Endothelial cell of umbilical vein (primary cell): ENCODE data around the gene ZNF778. TPM values are rescaled to one million over a fixed set of nuclear protein-coding genes. Genes with fewer than 3 reads are reported as not detected.
A peak's percentile ranks its signal among the peaks of the same experiment; 100 is the strongest.

ENCODE experiments used
- BruUV-seq: library from RNA; stranded (reverse); fragments of 400-500 nt; replicated peaks from 2 replicates; lab custom pipeline; 2021; lab: Mats Ljungman, UMichigan
- CTCF ChIA-PET: fragments of 300-600, 350-600 bp; sonication (Branson Sonifier 250); formaldehyde crosslinking; loops from one replicate; lab custom pipeline; 2021; ENCODE audit warnings: antibody characterized with exemption, inconsistent platforms; lab: Charles Lee
- POLR2A ChIA-PET: fragments of 300-600, 350-600 bp; sonication (Branson Sonifier 250); formaldehyde crosslinking; loops from one replicate; lab custom pipeline; 2021; ENCODE audit warnings: antibody characterized with exemption, inconsistent platforms; lab: Charles Lee
- DNase-seq: peaks from one replicate; pipeline ENCODE4 v3.0.0-alpha.2; 2011; ENCODE audit warnings: low read depth, low spot score
- FAIRE-seq: peaks from 2 replicates; lab custom pipeline; 2011; peaks lifted over from hg19 to GRCh38; lab: Jason Lieb, UNC
- H2AFZ ChIP-seq: 2 replicates; pipeline ENCODE4 v1.6.0; 2012; ENCODE audit warnings: low read depth, low read length, control low read depth, inconsistent platforms
- H3K27ac ChIP-seq: 2 replicates; pipeline ENCODE4 v1.5.1; 2011; ENCODE audit warnings: low read depth, mild to moderate bottlenecking, control low read depth, low read length, moderate library complexity; ENCODE audit not compliant: insufficient read depth
- H3K27me3 ChIP-seq, 2 experiments: 2 replicates each; pipeline versions ENCODE4 v1.6.0 to v1.6.1; 2011; ENCODE audit warnings: low read length in 2 of 2, mixed read lengths in 1 of 2; ENCODE audit not compliant: control insufficient read depth in 2 of 2, insufficient read depth in 2 of 2
- H3K36me3 ChIP-seq, 2 experiments: 2 replicates in 1 of 2; 3 replicates in 1 of 2; pipeline ENCODE4 v1.5.1; 2011; ENCODE audit warnings: low read length in 2 of 2, mild to moderate bottlenecking in 1 of 2, moderate library complexity in 1 of 2; ENCODE audit not compliant: control insufficient read depth in 2 of 2, insufficient read depth in 2 of 2; ENCODE audit errors: extremely low read depth in 1 of 2
- H3K4me1 ChIP-seq: 3 replicates; pipeline ENCODE4 v1.5.1; 2011; ENCODE audit warnings: mild to moderate bottlenecking, low read length; ENCODE audit not compliant: control insufficient read depth, insufficient read depth; ENCODE audit errors: extremely low read depth
- H3K4me2 ChIP-seq: 2 replicates; pipeline ENCODE4 v1.6.1; 2011; ENCODE audit warnings: low read length, control low read depth, mixed read lengths; ENCODE audit not compliant: insufficient read depth
- H3K4me3 ChIP-seq, 3 experiments: fragments of 200-600 bp in 1 of 3; sonication (generic), shearing (Covaris generic) in 1 of 3; replicated peaks in 1 of 3; 2 replicates each; pipeline ENCODE4 v1.5.1; 2011 to 2016; ENCODE audit warnings: control low read depth in 3 of 3, low read length in 3 of 3, mild to moderate bottlenecking in 2 of 3, inconsistent platforms in 1 of 3, low read depth in 1 of 3, moderate library complexity in 1 of 3; ENCODE audit not compliant: insufficient read depth in 1 of 3
- H3K79me2 ChIP-seq: 2 replicates; pipeline ENCODE4 v1.6.0; 2012; ENCODE audit warnings: low read length, inconsistent platforms; ENCODE audit not compliant: control insufficient read depth, insufficient read depth
- H3K9ac ChIP-seq: replicated peaks from 2 replicates; pipeline ENCODE3; 2011; ENCODE audit warnings: low read length, control low read depth; ENCODE audit not compliant: insufficient read depth; ENCODE audit errors: extremely low read depth
- H3K9me1 ChIP-seq: replicated peaks from 3 replicates; pipeline ENCODE4 v1.6.0; 2011; ENCODE audit warnings: mild to moderate bottlenecking, low read length; ENCODE audit not compliant: control insufficient read depth, insufficient read depth; ENCODE audit errors: extremely low read depth
- H3K9me3 ChIP-seq: replicated peaks from 2 replicates; pipeline ENCODE4 v1.5.1; 2012; ENCODE audit warnings: low read length, inconsistent platforms; ENCODE audit not compliant: control insufficient read depth, insufficient read depth
- H4K20me1 ChIP-seq: replicated peaks from 2 replicates; pipeline ENCODE3; 2011; ENCODE audit warnings: mild to moderate bottlenecking, low read length; ENCODE audit not compliant: control insufficient read depth, insufficient read depth; ENCODE audit errors: extremely low read depth
- CTCF ChIP-seq, 2 donors: IDR thresholded peaks; 1 replicate in 1 of 2; 2 replicates in 1 of 2; pipeline ENCODE4 v1.5.1; 2011; ENCODE audit warnings: low read length in 2 of 2, mild to moderate bottlenecking in 2 of 2, moderate library complexity in 2 of 2, control low read depth in 1 of 2, inconsistent platforms in 1 of 2, low read depth in 1 of 2; ENCODE audit not compliant: insufficient read depth in 1 of 2; ENCODE audit errors: extremely low read depth in 1 of 2
- EZH2 ChIP-seq: IDR thresholded peaks from 2 replicates; pipeline ENCODE4 v1.6.1; 2012; ENCODE audit warnings: borderline replicate concordance, low read depth, mild to moderate bottlenecking, moderate library complexity, low read length, inconsistent platforms; ENCODE audit not compliant: severe bottlenecking
- FOS ChIP-seq: IDR thresholded peaks from 2 replicates; pipeline ENCODE4 v1.6.1; 2011; ENCODE audit warnings: mild to moderate bottlenecking, low read length, moderate library complexity, borderline replicate concordance; ENCODE audit not compliant: insufficient read depth
- GATA2 ChIP-seq: IDR thresholded peaks from 2 replicates; pipeline ENCODE4 v1.7.0; 2011; ENCODE audit warnings: low read depth, mild to moderate bottlenecking, moderate library complexity, mixed read lengths, low read length; ENCODE audit not compliant: insufficient read length, insufficient read depth
- JUN ChIP-seq: IDR thresholded peaks from 2 replicates; pipeline ENCODE4 v1.6.1; 2011; ENCODE audit warnings: borderline replicate concordance, low read depth; ENCODE audit not compliant: insufficient read length, insufficient read depth
- MAX ChIP-seq: IDR thresholded peaks from 2 replicates; pipeline ENCODE4 v1.6.1; 2011; ENCODE audit not compliant: insufficient read depth, insufficient read length
- MYC ChIP-seq: IDR thresholded peaks from one replicate; pipeline ENCODE4 v1.6.1; 2011; ENCODE audit warnings: mild to moderate bottlenecking, low read depth, low read length
- POLR2A ChIP-seq: IDR thresholded peaks from 2 replicates; pipeline ENCODE4 v1.6.1; 2012; ENCODE audit warnings: low read depth, mild to moderate bottlenecking, control low read depth, low read length
- POLR2AphosphoS5 ChIP-seq: IDR thresholded peaks from 2 replicates; pipeline ENCODE4 v1.6.1; 2012; ENCODE audit warnings: low read depth, mild to moderate bottlenecking, control low read depth, low read length, moderate library complexity; ENCODE audit not compliant: insufficient read depth
- dilution Hi-C: fragments of 300-500 bp; cut with MboI; formaldehyde crosslinking; loops from one replicate; pipeline ENCODE4 v1.15.0; 2019; ENCODE audit warnings: low sequenced_read_pairs; ENCODE audit not compliant: extremely low pct_ligation_motif_present
- intact Hi-C: fragments of 100-400 bp; cut with micrococcal nuclease; formaldehyde crosslinking; loops from one replicate; pipeline ENCODE4 v1.10.0; 2022
- polyA plus RNA-seq, 4 experiments: library from polyadenylated mRNA; depleted of rRNA in 3 of 4; stranded (reverse) in 3 of 4; unstranded in 1 of 4; fragments of >200 nt; gene quantifications; 2 replicates each; pipeline versions ENCODE4 v1.2.1 to v1.2.3, GENCODE V29; 2011 to 2012; ENCODE audit warnings: missing spikeins in 1 of 4
- total RNA-seq: library from RNA; stranded (reverse); gene quantifications from 2 replicates; pipeline ENCODE4 v1.2.3, GENCODE V29; 2021

Gene ZNF778
- total and polyA plus RNA-seq, 2 donors (not counting 3 experiments of a cell fraction or from before 2014, with no cell fraction given) = 3.8 to 10.9 TPM

GRCh38 chr16:89199241-89200123 lies 18.0 kb upstream of the ZNF778 start:
- Histone ChIP-seq H3K27ac (no peak overlapping the region), H2AFZ (no peak overlapping the region), H3K36me3 (no peaks in the 10 kb centered on the region), H3K27me3 (peaks cover 20 to 34% of the 10 kb centered on the region in 2 experiments), H3K4me2 (no peak overlapping the region), H3K9ac (no peak overlapping the region), H3K4me3 (no peak overlapping the region), H3K9me1 (no peaks in the 10 kb centered on the region), H3K4me1 (no peaks in the 10 kb centered on the region), H4K20me1 (no peaks in the 10 kb centered on the region), H3K9me3 (no peaks in the 10 kb centered on the region), H3K79me2 (no peaks in the 10 kb centered on the region)
- DNase-seq = no peak
- TF ChIP-seq POLR2A = no peak
- TF ChIP-seq MAX = no peak
- TF ChIP-seq POLR2AphosphoS5 = no peak
- no peak for TF ChIP-seq MYC
- POLR2A ChIA-PET = no interaction called here
- CTCF ChIA-PET = no interaction called here
- dilution Hi-C loops = no loop called here
- FAIRE-seq = no peak
- BruUV-seq = no TSS peak
- intact Hi-C loops = no loop called here

GRCh38 chr16:89200124-89200849 lies 17.2 kb upstream of the ZNF778 start, which contains the start of gene SLC22A31:
TSS of gene SLC22A31 (minus strand) at chr16:89200537. CDS start at chr16:89200501, 36 bp downstream.
- H3K27ac ChIP-seq = no peak within 1 kb of the TSS
- CTCF ChIA-PET = no interaction called here

More at GRCh38 chr16:89200124-89200849, 17.2 kb upstream of the ZNF778 start, which contains the start of gene SLC22A31:
- Histone ChIP-seq H2AFZ (peak within 1 kb of the TSS; percentile 78), H3K27me3 (peaks cover 20 to 34% of the 10 kb centered on the region in 2 experiments), H3K4me2 (no peak within 1 kb of the TSS), H3K9ac (no peak within 1 kb of the TSS), H3K4me3 (peak within 1 kb of the TSS in 1 of 3 experiments; percentile 24), H3K4me1 (no peaks in the 10 kb centered on the region), H3K9me1 (no peaks in the 10 kb centered on the region), H3K79me2 (no peaks in the 10 kb centered on the region), H3K36me3 (no peaks in the 10 kb centered on the region), H4K20me1 (no peaks in the 10 kb centered on the region), H3K9me3 (no peaks in the 10 kb centered on the region)
- TF ChIP-seq POLR2AphosphoS5 (no peak), MAX (no peak), MYC (no peak), CTCF (IDR thresholded peaks at IDR 0.05; ENCODE audit: extremely low read depth in 1 of 2, insufficient read depth in 1 of 2, low read depth in 1 of 2, low read length in 2 of 2) (no peak), FOS (no peak), JUN (no peak), POLR2A (no peak), EZH2 (no peak), GATA2 (no peak)
- intact Hi-C loops = no loop called here
- dilution Hi-C loops = no loop called here
- no peak for DNase-seq
- no peak for FAIRE-seq
- BruUV-seq = no TSS peak
- POLR2A ChIA-PET = no interaction called here
